Measurements from ENCODE around the gene MICB.
"Not testable (repeated sequence)": the region's sequence is repeated elsewhere in the genome, so short reads cannot be mapped to it uniquely, and the experiment has no call there.

Gene MICB

DNA sequence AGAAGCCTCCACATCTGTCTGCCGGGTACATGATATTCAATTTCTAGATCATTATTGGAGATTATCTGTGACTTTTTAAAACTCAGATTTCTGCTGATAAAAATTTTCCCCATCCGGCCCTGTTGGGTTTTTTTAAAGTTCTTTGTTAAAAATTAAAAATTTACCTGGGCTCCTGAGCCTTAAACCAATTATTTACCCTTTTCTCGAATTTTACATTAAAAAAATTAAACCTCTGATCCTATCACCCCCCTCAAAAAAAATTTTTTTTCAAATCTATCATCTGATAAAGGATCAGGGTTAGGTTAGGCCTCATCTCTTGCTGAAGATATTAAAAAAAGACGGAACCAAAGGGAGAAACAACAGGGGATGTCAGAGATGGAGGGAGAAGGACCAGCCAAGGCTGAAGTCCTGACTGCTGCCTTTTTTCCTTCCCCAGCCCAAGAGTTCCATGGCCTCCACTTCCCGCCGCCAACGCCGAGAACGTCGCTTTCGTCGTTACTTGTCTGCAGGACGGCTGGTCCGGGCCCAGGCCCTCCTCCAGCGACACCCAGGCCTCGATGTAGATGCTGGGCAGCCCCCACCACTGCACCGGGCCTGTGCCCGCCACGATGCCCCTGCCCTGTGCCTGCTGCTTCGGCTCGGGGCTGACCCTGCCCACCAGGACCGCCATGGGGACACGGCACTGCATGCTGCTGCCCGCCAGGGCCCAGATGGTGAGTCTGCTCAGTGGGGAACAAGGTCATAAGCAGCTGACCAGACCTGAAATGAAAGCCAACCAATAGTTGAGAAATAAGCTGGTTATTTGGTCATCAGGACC, 50.0 kb downstream of the MICB start:
- no peaks in the 10 kb centered on the region for H3K36me3 ChIP-seq (ENCODE audit: control insufficient read depth, insufficient read depth, low read length)
- DNase-seq (ENCODE audit: low read depth, low spot score): no peak
- no peak overlapping the region for H3K27ac ChIP-seq (ENCODE audit: low read length)
- no peaks in the 10 kb centered on the region for H3K9me3 ChIP-seq (ENCODE audit: control insufficient read depth, insufficient read depth, low read length)
- H3K4me1 ChIP-seq (ENCODE audit: control insufficient read depth, insufficient read depth, low read length): peaks cover 1% of the 10 kb centered on the region; the same call in 1 of the 2 replicates
- 100% methylated on average over 1 of the region's 24 CpGs for WGBS (ENCODE audit: insufficient coverage, insufficient read length)
- H3K27me3 ChIP-seq (ENCODE audit: control insufficient read depth, insufficient read depth, low read length): no peaks in the 10 kb centered on the region
- peak overlapping the region; percentile 10; the same call in 1 of the 2 replicates for H3K4me3 ChIP-seq (ENCODE audit: low read length)

DNA sequence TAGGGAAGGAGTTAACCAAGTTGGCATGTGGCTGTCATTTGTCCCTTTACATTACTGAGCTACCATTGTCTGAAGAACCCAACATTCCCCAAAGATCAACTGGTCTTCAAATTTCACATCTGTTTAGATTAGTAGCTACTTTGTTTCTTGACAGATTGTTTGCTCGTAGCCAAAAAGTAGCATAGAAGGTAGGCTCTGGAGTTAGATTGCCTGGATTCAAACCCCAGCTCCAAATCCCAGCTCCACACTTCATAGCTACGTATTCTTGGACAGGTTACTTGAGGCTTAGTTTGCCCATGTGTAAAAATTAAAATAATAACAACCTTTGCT, 50.6 kb downstream of the MICB start:
- WGBS (ENCODE audit: insufficient coverage, insufficient read length): no CpG with 5 or more reads among the region's 2 CpGs
- Histone ChIP-seq H3K4me3 (ENCODE audit: low read length) (no peak overlapping the region), H3K27me3 (ENCODE audit: control insufficient read depth, insufficient read depth, low read length) (no peaks in the 10 kb centered on the region), H3K27ac (ENCODE audit: low read length) (no peak overlapping the region), H3K9me3 (ENCODE audit: control insufficient read depth, insufficient read depth, low read length) (no peaks in the 10 kb centered on the region), H3K4me1 (ENCODE audit: control insufficient read depth, insufficient read depth, low read length) (peaks cover 1% of the 10 kb centered on the region; the same call in 1 of the 2 replicates), H3K36me3 (ENCODE audit: control insufficient read depth, insufficient read depth, low read length) (no peaks in the 10 kb centered on the region)
- DNase-seq (ENCODE audit: low read depth, low spot score): no peak

DNA sequence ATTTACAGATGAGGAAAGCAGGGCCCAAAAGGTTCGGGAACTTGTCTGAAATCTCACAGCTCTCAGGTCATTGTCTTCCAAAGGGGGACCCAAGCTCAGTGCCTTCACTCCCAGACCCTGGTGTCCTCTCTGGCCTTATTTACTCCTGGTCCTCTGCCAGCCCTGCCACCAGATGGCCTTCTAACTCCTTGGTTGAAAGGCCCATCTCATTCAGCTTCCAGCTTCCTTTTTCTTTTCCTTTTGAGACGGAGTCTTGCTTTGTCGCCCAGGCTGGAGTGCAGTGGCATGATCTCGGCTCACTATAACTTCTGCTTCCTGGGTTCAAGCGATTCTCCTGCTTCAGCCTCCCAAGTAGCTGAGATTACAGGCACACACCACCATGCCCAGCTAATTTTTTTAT, 53.4 kb downstream of the MICB start:
- WGBS (ENCODE audit: insufficient coverage, insufficient read length): no CpG with 5 or more reads among the region's 5 CpGs
- H3K4me3 ChIP-seq (ENCODE audit: low read length); H3K27me3 ChIP-seq (ENCODE audit: control insufficient read depth, insufficient read depth, low read length); H3K4me1 ChIP-seq (ENCODE audit: control insufficient read depth, insufficient read depth, low read length); H3K9me3 ChIP-seq (ENCODE audit: control insufficient read depth, insufficient read depth, low read length); H3K36me3 ChIP-seq (ENCODE audit: control insufficient read depth, insufficient read depth, low read length); DNase-seq (ENCODE audit: low read depth, low spot score); H3K27ac ChIP-seq (ENCODE audit: low read length): not testable (repeated sequence)

DNA sequence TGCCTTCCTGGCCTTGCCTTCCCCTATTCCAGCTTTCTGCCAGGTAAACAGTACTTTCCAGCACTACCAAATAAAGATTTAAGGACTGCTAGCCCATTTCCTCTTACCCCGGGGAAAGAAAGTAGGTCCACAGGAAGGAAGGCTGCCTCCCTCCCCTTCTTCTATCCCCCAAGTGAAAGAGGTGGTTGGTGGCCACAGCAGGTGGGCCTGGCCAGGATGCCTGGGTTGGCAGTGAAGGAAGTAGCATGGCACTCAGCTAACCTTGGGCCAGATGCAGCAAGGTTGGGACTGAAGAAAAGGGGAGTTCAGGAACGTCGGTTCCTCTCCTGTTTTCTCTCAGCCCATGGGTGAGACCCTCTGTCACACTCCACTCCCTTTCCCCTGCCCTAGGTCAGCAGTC, 58.4 kb downstream of the MICB start:
- H3K27me3 ChIP-seq (ENCODE audit: control insufficient read depth, insufficient read depth, low read length): no peaks in the 10 kb centered on the region
- no CpG with 5 or more reads among the region's 3 CpGs for WGBS (ENCODE audit: insufficient coverage, insufficient read length)
- no peaks in the 10 kb centered on the region for H3K9me3 ChIP-seq (ENCODE audit: control insufficient read depth, insufficient read depth, low read length)
- H3K4me1 ChIP-seq (ENCODE audit: control insufficient read depth, insufficient read depth, low read length): no peaks in the 10 kb centered on the region
- H3K36me3 ChIP-seq (ENCODE audit: control insufficient read depth, insufficient read depth, low read length): peaks cover 2% of the 10 kb centered on the region; the same call in 1 of the 2 replicates
- H3K4me3 ChIP-seq (ENCODE audit: low read length): no peak overlapping the region
- DNase-seq (ENCODE audit: low read depth, low spot score): no peak
- no peak overlapping the region for H3K27ac ChIP-seq (ENCODE audit: low read length)

DNA sequence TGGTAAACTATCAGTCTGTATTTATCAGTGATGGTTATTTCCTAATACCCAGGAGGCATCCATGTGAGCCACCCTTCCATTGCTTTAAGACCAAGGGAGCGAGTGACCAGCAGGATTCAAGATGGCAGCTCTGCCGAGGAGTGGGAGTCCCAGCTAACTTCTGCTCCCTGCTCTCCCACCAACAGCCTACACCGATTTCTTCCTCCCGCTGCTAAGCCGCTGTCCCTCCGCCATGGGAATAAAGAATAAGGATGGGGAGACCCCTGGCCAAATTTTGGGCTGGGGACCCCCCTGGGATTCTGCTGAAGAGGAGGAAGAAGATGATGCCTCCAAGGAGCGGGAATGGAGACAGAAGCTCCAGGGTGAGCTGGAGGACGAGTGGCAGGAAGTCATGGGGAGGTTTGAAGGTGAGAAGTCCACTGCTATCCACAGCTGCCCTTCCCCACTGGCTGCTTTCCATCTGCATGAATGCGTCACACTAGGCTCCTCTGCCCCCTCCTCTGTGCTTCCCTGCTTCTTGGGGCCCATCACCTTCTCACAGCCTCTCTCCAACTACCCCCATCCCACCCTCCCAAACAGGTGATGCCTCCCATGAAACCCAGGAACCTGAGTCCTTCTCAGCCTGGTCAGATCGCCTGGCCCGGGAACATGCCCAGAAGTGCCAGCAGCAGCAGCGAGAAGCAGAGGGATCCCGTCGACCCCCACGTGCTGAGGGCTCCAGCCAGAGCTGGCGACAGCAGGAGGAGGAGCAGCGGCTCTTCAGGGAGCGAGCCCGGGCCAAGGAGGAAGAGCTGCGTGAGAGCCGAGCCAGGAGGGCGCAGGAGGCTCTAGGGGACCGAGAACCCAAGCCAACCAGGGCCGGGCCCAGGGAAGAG, 59.7 kb downstream of the MICB start:
- no peak for DNase-seq (ENCODE audit: low read depth, low spot score)
- peaks cover 2% of the 10 kb centered on the region; the same call in 1 of the 2 replicates for H3K36me3 ChIP-seq (ENCODE audit: control insufficient read depth, insufficient read depth, low read length)
- no peak overlapping the region for H3K27ac ChIP-seq (ENCODE audit: low read length)
- WGBS (ENCODE audit: insufficient coverage, insufficient read length): no CpG with 5 or more reads among the region's 24 CpGs
- H3K27me3 ChIP-seq (ENCODE audit: control insufficient read depth, insufficient read depth, low read length): no peaks in the 10 kb centered on the region
- H3K4me3 ChIP-seq (ENCODE audit: low read length): no peak overlapping the region
- no peaks in the 10 kb centered on the region for H3K4me1 ChIP-seq (ENCODE audit: control insufficient read depth, insufficient read depth, low read length)
- no peaks in the 10 kb centered on the region for H3K9me3 ChIP-seq (ENCODE audit: control insufficient read depth, insufficient read depth, low read length)

DNA sequence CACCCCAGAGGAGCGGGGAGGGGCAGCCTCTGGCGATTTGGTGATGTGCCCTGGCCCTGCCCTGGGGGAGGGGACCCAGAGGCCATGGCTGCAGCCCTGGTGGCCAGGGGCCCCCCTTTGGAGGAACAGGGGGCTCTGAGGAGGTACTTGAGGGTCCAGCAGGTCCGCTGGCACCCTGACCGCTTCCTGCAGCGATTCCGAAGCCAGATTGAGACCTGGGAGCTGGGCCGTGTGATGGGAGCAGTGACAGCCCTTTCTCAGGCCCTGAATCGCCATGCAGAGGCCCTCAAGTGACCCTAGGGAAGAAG, 60.3 kb downstream of the MICB start:
- H3K27ac ChIP-seq (ENCODE audit: low read length): no peak overlapping the region
- H3K36me3 ChIP-seq (ENCODE audit: control insufficient read depth, insufficient read depth, low read length): peaks cover 2% of the 10 kb centered on the region; the same call in 1 of the 2 replicates
- no peaks in the 10 kb centered on the region for H3K27me3 ChIP-seq (ENCODE audit: control insufficient read depth, insufficient read depth, low read length)
- H3K4me3 ChIP-seq (ENCODE audit: low read length): no peak overlapping the region
- no peaks in the 10 kb centered on the region for H3K9me3 ChIP-seq (ENCODE audit: control insufficient read depth, insufficient read depth, low read length)
- WGBS (ENCODE audit: insufficient coverage, insufficient read length): no CpG with 5 or more reads among the region's 8 CpGs
- no peak for DNase-seq (ENCODE audit: low read depth, low spot score)
- H3K4me1 ChIP-seq (ENCODE audit: control insufficient read depth, insufficient read depth, low read length): no peaks in the 10 kb centered on the region

DNA sequence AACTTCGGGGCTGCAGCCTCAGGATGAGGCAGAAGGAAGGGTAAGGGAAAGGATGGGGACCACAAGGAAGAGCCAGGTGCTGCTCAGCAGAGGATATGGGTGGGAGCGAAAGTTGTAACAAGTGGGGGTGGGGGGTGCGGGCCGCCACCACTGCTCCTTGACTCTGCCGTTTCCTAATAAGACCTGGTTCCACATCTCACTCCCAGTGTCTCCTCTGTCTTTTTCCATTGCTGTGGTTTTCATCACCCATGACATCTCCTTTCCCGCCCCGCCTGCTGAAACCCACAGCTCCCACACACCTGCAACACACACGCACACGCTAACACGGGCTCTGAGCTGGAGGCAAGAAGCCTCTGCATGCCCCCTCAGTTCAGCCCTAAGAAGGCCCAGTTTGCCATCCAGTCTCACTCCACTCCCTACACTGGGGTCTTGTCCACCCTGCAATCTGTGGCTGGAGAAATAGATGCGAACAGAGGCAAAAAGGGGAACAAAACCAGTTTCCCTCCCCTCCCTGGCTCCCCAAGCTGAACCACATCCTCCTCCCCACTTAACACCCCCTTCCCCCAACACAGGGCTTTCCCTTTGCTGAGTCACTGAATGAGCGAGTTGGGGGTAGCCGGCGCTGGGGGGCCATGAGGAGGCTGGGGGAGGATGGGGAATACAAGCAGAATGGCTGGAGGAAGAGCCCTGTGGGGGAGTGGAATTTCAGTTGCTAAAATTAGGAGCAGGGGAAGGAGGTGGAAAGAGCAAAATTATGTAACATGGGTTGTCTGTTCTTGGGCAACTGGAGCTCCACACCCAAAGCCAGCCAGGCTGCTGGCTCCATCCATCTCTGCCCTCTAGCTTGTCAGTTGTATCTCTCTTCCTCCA, 60.9 kb downstream of the MICB start:
- Histone ChIP-seq H3K9me3 (ENCODE audit: control insufficient read depth, insufficient read depth, low read length) (no peaks in the 10 kb centered on the region), H3K27me3 (ENCODE audit: control insufficient read depth, insufficient read depth, low read length) (no peaks in the 10 kb centered on the region), H3K4me1 (ENCODE audit: control insufficient read depth, insufficient read depth, low read length) (no peaks in the 10 kb centered on the region), H3K27ac (ENCODE audit: low read length) (no peak overlapping the region), H3K36me3 (ENCODE audit: control insufficient read depth, insufficient read depth, low read length) (peaks cover 2% of the 10 kb centered on the region; the same call in 1 of the 2 replicates), H3K4me3 (ENCODE audit: low read length) (no peak overlapping the region)
- no peak for DNase-seq (ENCODE audit: low read depth, low spot score)
- no CpG with 5 or more reads among the region's 14 CpGs for WGBS (ENCODE audit: insufficient coverage, insufficient read length)

DNA sequence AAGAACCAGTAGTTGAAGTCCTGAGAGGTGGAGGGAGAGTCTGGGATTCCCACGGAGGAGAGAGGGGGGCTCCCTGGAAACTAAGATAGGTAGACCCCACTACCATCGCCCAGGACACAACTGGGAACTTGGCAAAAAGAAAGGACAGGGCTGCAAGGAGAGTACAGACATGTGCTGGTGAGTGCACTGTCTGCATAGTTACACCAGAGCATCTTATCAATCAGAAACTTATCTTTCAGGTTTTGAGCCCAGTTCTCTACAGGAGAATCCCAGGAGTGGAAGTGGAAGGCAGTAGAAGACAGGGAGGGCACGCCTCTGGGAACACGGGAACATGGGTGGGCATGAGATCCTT, 61.6 kb downstream of the MICB start:
- Histone ChIP-seq H3K4me3 (ENCODE audit: low read length) (no peak overlapping the region), H3K36me3 (ENCODE audit: control insufficient read depth, insufficient read depth, low read length) (peaks cover 2% of the 10 kb centered on the region; the same call in 1 of the 2 replicates), H3K9me3 (ENCODE audit: control insufficient read depth, insufficient read depth, low read length) (no peaks in the 10 kb centered on the region), H3K27me3 (ENCODE audit: control insufficient read depth, insufficient read depth, low read length) (no peaks in the 10 kb centered on the region), H3K27ac (ENCODE audit: low read length) (no peak overlapping the region), H3K4me1 (ENCODE audit: control insufficient read depth, insufficient read depth, low read length) (no peaks in the 10 kb centered on the region)
- no CpG with 5 or more reads among the region's 4 CpGs for WGBS (ENCODE audit: insufficient coverage, insufficient read length)
- DNase-seq (ENCODE audit: low read depth, low spot score): no peak

DNA sequence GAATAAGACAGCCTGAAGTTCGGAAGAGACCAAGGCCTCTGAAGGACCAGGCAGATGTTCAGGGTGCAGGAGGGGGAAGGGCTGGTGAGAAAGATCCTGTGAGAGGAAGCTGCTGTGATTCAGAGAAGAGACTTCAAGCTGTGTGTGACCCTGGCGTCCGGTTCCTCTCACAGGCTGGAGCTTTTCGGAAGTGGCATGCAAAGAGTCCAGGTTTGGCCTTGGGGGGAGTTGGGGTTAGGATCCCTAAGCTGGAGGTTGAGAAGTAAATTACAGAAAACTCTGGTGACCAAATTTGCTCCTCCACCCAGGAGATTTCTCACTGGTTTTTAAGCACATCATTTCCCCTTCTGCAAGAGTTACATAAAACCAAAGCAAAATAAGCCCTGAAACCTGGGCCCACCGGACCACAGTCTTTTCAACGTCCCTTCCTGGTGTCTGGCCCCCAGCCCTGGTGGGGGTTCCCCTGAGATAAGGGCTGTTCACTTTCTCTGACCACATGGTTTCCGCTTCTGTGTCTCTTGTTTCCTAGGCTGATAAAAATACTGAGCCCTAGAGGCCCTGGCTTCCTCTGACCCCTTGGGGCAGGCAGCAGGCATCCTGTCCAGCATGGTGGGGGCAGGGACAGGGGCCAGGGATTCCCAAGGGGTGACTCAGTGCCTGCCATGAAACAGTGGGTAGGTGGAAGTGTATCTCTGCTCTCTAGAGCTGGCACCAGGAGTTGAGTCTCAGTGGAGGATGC, 62.2 kb downstream of the MICB start:
- no CpG with 5 or more reads among the region's 7 CpGs for WGBS (ENCODE audit: insufficient coverage, insufficient read length)
- no peak for DNase-seq (ENCODE audit: low read depth, low spot score)
- no peaks in the 10 kb centered on the region for H3K9me3 ChIP-seq (ENCODE audit: control insufficient read depth, insufficient read depth, low read length)
- no peak overlapping the region for H3K4me3 ChIP-seq (ENCODE audit: low read length)
- peaks cover 2% of the 10 kb centered on the region; the same call in 1 of the 2 replicates for H3K36me3 ChIP-seq (ENCODE audit: control insufficient read depth, insufficient read depth, low read length)
- no peaks in the 10 kb centered on the region for H3K4me1 ChIP-seq (ENCODE audit: control insufficient read depth, insufficient read depth, low read length)
- no peak overlapping the region for H3K27ac ChIP-seq (ENCODE audit: low read length)
- H3K27me3 ChIP-seq (ENCODE audit: control insufficient read depth, insufficient read depth, low read length): no peaks in the 10 kb centered on the region

DNA sequence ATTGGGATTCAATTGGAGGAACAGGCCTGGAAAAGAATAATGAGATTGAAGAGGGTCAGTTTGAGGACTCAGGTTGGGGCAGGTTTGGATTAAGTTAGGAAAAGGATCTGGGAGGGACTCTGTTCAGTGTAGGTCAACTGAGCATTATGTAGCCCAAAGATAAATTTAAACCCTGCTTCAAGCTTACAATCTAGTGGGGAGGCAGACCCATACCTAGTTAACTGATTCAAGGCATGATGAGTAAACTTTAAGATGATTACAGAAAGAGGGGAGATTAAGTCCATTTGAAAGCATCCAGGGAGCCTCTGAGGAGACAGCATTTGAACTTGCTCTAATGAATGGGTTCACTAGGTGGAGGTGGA, 62.7 kb downstream of the MICB start:
- H3K4me1 ChIP-seq (ENCODE audit: control insufficient read depth, insufficient read depth, low read length): no peaks in the 10 kb centered on the region
- peaks cover 2% of the 10 kb centered on the region; the same call in 1 of the 2 replicates for H3K36me3 ChIP-seq (ENCODE audit: control insufficient read depth, insufficient read depth, low read length)
- H3K27me3 ChIP-seq (ENCODE audit: control insufficient read depth, insufficient read depth, low read length): no peaks in the 10 kb centered on the region
- DNase-seq (ENCODE audit: low read depth, low spot score): no peak
- no peak overlapping the region for H3K4me3 ChIP-seq (ENCODE audit: low read length)
- no peaks in the 10 kb centered on the region; the same call in 1 of the 2 replicates for H3K9me3 ChIP-seq (ENCODE audit: control insufficient read depth, insufficient read depth, low read length)
- no peak overlapping the region for H3K27ac ChIP-seq (ENCODE audit: low read length)
